LNCaP clone FGC (cell line): ENCODE measurements around the gene EEFSEC.

Experiments
- DNase-seq: peaks from one replicate; pipeline ENCODE4 v3.0.0-alpha.2; 2011; ENCODE audit warnings: low read depth
- H3K4me3 ChIP-seq: 2 replicates; pipeline ENCODE4 v1.5.1; 2011; ENCODE audit warnings: mild to moderate bottlenecking, low read depth, low read length, control low read depth
- TF ChIP-seq, protein P1 (sequence below): IDR thresholded peaks from 2 replicates; pipeline ENCODE4 v1.5.1; 2012; ENCODE audit warnings: mild to moderate bottlenecking; ENCODE audit not compliant: control insufficient read depth, insufficient read depth; ENCODE audit errors: extremely low read depth

EEFSEC gene

DNA sequence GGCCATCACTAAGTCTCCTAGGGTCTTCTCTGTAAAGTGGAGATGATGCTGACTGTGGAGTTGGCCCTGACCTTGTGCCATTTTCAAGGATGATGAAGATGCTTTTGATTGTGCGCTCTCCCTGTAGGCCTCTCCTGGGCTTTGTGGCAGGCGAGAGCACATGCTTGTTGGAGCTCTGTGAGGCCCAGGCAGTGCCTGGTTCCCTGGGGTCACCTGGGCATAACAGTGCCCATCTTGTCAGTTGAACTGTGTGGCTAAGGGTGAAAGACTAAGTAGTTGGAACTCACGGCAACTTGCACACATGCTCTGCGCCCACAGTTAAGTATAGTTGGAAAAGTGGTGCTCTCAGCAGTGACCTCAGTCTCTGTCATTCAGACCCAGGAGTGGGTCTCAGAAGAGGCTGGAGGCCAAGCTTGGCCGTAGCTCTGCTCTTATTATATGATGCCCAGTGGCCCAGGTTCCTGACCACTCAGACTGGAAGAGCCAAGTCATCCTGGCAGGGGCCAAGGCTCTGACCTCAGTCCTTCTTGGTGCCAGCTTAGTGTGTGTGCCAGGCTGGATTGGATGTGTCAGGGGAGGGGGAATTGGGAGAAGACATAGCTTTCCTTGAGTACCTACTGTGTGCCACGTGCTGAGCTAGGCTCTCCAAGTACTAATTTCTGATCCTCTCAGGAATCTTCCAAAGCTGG lies 154.6 kb downstream of the EEFSEC start:
- TF ChIP-seq, protein P1, sequence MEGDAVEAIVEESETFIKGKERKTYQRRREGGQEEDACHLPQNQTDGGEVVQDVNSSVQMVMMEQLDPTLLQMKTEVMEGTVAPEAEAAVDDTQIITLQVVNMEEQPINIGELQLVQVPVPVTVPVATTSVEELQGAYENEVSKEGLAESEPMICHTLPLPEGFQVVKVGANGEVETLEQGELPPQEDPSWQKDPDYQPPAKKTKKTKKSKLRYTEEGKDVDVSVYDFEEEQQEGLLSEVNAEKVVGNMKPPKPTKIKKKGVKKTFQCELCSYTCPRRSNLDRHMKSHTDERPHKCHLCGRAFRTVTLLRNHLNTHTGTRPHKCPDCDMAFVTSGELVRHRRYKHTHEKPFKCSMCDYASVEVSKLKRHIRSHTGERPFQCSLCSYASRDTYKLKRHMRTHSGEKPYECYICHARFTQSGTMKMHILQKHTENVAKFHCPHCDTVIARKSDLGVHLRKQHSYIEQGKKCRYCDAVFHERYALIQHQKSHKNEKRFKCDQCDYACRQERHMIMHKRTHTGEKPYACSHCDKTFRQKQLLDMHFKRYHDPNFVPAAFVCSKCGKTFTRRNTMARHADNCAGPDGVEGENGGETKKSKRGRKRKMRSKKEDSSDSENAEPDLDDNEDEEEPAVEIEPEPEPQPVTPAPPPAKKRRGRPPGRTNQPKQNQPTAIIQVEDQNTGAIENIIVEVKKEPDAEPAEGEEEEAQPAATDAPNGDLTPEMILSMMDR = no peak
- no peak overlapping the region for H3K4me3 ChIP-seq
- no peak for DNase-seq

GRCh38 chr3:128309026-128309425 lies 155.7 kb downstream of the EEFSEC start:
- TF ChIP-seq, protein P1 = no peak
- no peak overlapping the region for H3K4me3 ChIP-seq
- DNase-seq = no peak

DNA sequence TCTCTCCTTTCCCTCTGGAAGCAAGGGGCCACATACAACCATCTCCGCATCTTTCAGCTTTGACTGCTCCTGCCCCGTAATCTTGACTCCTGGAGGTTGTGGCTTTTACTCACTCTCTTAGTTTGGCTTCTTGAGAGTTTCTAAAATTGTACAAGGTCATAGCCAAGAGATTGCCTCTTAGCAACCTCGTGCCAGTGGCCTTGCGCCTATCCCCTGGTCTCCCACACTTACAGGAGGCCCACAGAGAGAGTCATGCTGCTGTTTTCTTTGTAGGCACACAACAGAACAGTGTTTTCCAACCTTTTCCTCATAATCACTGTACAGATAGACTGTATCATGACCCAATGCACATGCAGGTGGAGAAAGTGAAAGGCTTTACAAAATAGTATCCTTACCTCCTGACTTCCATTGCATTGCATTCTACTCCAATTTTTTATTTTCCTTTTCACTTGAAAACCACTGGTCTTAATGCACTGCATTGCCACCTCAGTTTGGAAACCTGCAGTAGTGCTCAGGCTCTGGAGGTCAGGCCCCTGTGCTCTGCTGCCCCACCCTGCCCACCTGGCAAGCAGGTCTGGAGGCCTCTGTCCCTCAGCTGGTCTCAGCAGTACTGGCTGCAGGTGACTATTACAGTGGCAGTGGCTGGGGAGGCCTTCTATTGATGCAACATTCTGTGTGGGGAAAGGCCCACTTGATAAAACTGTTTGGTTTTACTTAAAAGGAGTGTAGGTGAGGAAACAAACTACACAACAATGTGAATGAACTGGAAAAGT lies 157.2 kb downstream of the EEFSEC start:
- TF ChIP-seq, protein P1 = no peak
- H3K4me3 ChIP-seq = no peak overlapping the region
- DNase-seq = no peak

- TF ChIP-seq, protein P1 = no peak
- no peak overlapping the region for H3K4me3 ChIP-seq
Measured at GRCh38 chr3:128311441-128311844, 158.2 kb downstream of the EEFSEC start.

DNA sequence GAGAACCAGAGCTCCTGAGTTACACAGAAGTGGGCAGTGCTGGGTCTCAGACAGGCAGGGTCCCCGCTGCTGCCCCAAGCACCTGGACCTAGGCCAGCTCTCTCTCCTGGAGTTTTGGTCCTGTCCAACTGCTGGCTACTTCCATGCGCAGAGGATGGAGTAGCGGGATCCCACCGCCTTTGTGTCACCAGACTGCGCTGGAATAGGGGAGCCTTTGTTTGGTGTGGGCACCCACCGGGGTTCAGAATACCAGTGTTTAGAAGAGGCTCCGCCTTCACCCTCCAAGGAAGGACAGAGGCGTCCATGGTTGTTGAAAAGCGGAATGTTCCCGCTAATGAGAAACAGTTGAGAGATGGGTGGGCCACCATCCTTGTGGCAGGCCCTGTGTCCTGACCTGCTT lies 159.0 kb downstream of the EEFSEC start:
- no peak for DNase-seq

More at GRCh38 chr3:128311441-128311844, 158.2 kb downstream of the EEFSEC start:
- no peak for DNase-seq

DNA sequence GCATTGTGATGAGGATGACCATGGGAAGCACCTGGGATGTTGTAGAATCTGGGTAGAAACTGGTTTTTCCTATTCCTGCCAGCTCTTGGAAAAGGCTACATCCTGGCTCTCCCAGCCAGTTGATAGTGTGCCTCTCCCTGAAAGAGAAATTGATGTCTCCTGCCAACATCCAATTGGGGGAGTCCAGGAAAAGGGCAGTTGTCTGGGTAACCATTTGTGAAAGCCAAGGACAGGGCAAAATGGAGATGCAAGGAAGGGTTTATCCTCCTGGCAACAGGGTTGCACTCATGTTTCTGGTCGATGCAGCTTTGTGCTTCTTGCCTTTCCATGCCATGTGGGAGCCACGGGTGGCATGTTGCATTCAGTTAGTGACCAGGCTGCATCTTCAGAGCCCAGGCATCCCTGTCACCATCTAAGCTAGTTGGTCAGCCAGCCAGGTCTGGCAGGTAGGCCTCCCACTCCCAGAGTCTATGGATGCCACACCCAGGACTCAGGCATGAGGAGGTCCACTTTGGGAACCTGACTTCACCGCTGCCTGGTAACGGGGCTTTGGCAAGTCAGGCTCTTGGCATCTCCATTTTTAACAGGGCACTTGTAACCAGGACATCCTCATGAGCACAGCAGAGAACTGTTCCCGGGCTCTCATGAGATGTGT lies 159.9 kb downstream of the EEFSEC start:
- TF ChIP-seq, protein P1 = no peak
- H3K4me3 ChIP-seq = no peak overlapping the region
- DNase-seq = no peak

More for the DNA sequence above, 159.0 kb downstream of the EEFSEC start:
- no peak overlapping the region for H3K4me3 ChIP-seq
- TF ChIP-seq, protein P1 = no peak
